Measurements from ENCODE around the gene ZBBX.
"Not testable (repeated sequence)": the region's sequence is repeated elsewhere in the genome, so short reads cannot be mapped to it uniquely, and the experiment has no call there.

ZBBX gene, protein sequence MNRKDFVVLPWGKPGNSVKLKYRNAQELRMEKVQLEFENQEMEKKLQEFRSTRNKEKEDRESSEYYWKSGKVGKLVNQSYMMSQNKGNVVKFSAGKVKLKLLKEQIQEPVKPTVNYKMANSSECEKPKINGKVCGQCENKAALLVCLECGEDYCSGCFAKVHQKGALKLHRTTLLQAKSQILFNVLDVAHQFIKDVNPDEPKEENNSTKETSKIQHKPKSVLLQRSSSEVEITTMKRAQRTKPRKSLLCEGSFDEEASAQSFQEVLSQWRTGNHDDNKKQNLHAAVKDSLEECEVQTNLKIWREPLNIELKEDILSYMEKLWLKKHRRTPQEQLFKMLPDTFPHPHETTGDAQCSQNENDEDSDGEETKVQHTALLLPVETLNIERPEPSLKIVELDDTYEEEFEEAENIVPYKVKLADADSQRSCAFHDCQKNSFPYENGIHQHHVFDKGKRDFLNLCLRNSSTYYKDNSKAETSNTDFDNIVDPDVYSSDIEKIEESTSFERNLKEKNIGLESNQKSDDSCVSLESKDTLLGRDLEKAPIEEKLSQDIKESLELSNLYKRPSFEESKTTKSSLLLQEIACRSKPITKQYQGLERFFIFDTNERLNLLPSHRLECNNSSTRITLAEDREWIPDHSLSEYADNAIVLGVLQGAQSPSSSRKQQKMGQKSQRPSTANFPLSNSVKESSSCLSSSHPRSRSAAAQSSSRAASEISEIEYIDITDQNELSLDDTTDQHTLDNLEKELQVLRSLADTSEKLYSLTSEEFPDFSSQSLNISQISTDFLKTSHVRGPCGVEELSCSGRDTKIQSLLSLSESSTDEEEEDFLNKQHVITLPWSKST

DNA sequence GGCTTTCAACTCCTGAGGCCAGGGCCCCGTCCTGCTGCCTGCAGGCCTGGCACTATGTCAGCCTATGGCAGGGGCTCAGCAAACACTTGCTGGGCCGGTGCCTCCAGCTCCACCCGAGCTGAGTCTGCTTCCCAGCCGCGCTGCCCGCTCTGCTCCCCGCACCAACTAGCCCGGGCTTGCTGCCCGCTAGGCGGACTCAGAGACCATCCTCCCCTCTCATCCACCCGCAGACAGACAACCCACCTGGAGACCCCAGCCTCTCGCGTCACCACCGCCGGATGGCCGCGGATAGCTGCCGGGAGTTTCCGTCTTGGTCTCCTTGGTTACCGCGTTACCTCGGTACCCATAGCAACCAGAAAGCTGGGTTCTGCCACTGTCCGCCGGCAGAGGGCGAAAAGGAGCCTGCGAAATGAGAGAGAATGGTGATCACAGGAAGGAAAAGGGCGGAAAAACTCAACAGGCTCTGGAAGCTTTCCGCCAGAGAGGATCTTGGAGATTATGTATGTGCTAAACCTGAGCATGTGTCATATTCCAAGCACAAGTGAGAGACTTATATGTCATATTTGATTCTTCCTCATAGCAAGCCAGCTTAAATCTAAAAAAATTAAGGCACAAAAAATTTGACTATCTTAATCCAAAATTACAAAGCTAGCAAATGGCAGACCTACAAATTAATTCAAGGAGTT lies at the start of gene ZBBX:
ZBBX (minus strand) TSS at position 294 of the 686 bp plus-strand sequence. CDS start 7,396 bp downstream, outside the sequence.
- H3K27ac ChIP-seq = no peak within 1 kb of the TSS
- H3K4me2 ChIP-seq (ENCODE audit: low read length) = peak within 1 kb of the TSS; percentile 90
- H3K4me3 ChIP-seq (ENCODE audit: low read depth, low read length) = peak within 1 kb of the TSS; percentile 75
- H3K79me2 ChIP-seq = no peaks in the 10 kb centered on the region
- no peaks in the 10 kb centered on the region for H3K36me3 ChIP-seq (ENCODE audit: control insufficient read depth, insufficient read depth, low read length)
- H2AFZ ChIP-seq = peak within 1 kb of the TSS; percentile 74
- no peak within 1 kb of the TSS for H3K9ac ChIP-seq
- TF ChIP-seq, protein P1, sequence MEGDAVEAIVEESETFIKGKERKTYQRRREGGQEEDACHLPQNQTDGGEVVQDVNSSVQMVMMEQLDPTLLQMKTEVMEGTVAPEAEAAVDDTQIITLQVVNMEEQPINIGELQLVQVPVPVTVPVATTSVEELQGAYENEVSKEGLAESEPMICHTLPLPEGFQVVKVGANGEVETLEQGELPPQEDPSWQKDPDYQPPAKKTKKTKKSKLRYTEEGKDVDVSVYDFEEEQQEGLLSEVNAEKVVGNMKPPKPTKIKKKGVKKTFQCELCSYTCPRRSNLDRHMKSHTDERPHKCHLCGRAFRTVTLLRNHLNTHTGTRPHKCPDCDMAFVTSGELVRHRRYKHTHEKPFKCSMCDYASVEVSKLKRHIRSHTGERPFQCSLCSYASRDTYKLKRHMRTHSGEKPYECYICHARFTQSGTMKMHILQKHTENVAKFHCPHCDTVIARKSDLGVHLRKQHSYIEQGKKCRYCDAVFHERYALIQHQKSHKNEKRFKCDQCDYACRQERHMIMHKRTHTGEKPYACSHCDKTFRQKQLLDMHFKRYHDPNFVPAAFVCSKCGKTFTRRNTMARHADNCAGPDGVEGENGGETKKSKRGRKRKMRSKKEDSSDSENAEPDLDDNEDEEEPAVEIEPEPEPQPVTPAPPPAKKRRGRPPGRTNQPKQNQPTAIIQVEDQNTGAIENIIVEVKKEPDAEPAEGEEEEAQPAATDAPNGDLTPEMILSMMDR (IDR thresholded peaks at IDR 0.05) = peak; percentile 93
- no peaks in the 10 kb centered on the region for H3K27me3 ChIP-seq (ENCODE audit: control insufficient read depth, insufficient read depth, low read length)
- H3K9me3 ChIP-seq (ENCODE audit: control insufficient read depth, low read length) = no peaks in the 10 kb centered on the region
- no peaks in the 10 kb centered on the region for H3K4me1 ChIP-seq

DNA sequence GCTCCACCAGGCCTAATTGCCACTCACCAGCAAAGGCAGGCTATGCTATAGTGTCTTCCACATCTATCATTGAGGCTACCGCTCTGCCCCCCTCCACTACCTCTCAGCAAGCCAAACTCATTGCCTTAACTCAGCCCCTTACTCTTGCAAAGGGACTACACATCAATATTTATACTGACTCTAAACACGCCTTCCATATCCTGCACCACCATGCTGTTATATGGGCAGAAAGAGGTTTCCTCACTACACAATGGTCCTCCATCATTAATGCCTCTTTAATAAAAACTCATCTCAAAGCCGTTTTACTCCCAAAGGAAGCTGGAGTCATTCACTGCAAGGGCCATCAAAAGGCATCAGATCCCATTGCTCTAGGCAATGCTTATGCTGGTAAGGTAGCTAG lies 46.9 kb upstream of the ZBBX start:
- not testable (repeated sequence) for H3K9me3 ChIP-seq (ENCODE audit: control insufficient read depth, low read length); H3K79me2 ChIP-seq; H3K4me3 ChIP-seq (ENCODE audit: low read depth, low read length); H2AFZ ChIP-seq; H3K4me1 ChIP-seq; H3K9ac ChIP-seq; H3K4me2 ChIP-seq (ENCODE audit: low read length); H3K36me3 ChIP-seq (ENCODE audit: control insufficient read depth, insufficient read depth, low read length); H3K27me3 ChIP-seq (ENCODE audit: control insufficient read depth, insufficient read depth, low read length); H3K27ac ChIP-seq

DNA sequence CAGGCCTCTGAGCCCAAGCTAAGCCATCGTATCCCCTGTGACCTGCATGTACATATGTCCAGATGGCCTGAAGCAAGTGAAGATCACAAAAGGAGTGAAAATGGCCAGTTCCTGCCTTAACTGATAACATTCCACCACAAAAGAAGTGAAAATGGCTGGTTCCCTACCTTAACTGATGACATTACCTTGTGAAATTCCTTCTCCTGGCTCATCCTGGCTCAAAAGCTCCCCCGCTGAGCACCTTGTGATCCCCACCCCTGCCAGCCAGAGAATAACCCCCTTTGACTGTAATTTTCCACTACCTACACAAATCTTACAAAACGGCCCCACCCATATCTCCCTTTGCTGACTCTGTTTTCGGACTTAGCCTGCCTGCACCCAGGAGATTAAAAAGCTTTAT lies 42.3 kb upstream of the ZBBX start:
- H3K9me3 ChIP-seq (ENCODE audit: control insufficient read depth, low read length); H3K4me1 ChIP-seq; H3K4me3 ChIP-seq (ENCODE audit: low read depth, low read length); H3K4me2 ChIP-seq (ENCODE audit: low read length); H3K36me3 ChIP-seq (ENCODE audit: control insufficient read depth, insufficient read depth, low read length); H3K79me2 ChIP-seq; H2AFZ ChIP-seq; H3K27me3 ChIP-seq (ENCODE audit: control insufficient read depth, insufficient read depth, low read length); H3K27ac ChIP-seq; H3K9ac ChIP-seq: not testable (repeated sequence)

DNA sequence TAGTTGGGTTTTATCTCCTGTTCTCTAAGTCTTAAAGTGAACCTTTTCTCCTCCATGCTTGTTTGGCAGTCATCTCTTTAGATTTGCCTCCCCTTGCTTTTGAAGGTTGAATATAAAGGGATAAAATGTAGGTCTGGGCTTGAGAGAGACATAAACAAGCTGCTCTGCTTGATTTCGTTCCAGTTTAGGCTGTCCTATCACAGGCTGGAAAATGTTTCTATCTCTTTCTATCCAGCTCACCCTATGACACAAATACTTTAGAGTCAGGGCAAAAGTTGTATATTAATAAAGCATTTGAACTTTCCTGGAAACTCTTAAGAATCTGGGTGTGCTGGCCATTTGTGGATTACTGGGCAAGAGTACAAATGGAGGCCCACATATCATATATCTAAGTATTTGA lies 29.5 kb upstream of the ZBBX start:
- H3K36me3 ChIP-seq (ENCODE audit: control insufficient read depth, insufficient read depth, low read length) = no peaks in the 10 kb centered on the region
- no peak overlapping the region for H3K4me2 ChIP-seq (ENCODE audit: low read length)
- no peak overlapping the region for H3K27ac ChIP-seq
- no peak overlapping the region for H3K4me3 ChIP-seq (ENCODE audit: low read depth, low read length)
- no peaks in the 10 kb centered on the region for H3K9me3 ChIP-seq (ENCODE audit: control insufficient read depth, low read length)
- H2AFZ ChIP-seq = no peak overlapping the region
- TF ChIP-seq, protein P1 (IDR thresholded peaks at IDR 0.05) = no peak
- H3K9ac ChIP-seq = no peak overlapping the region
- H3K79me2 ChIP-seq = no peaks in the 10 kb centered on the region
- no peaks in the 10 kb centered on the region for H3K4me1 ChIP-seq
- H3K27me3 ChIP-seq (ENCODE audit: control insufficient read depth, insufficient read depth, low read length) = no peaks in the 10 kb centered on the region

DNA sequence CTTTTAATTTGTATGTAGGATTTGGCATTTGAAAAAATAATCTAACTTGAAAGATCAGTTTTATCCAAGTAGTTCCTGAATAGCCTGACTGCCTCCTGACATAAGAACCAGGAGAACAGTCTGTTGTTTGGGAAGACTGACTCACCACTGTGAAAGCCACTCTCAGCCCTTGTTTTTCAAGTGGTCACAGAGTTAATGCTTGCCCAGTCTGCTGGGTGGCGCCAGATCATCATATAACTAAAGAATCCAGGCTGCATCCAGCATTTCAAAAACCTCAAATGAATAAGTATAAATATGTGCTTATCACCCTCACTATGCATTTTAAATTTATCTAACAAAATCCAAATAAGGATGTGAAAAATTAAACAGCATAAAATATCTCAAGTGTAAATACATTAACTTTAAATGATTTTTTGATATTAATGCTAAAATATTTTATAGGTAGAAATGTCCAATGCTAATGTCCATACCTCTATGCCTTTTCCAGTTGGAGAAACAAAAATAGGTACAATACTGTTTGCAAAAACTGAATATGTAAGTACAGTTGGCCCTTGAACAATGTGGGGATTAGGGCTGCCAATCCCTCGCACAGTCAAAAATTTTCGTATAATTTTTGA lies 26.9 kb upstream of the ZBBX start:
- no peaks in the 10 kb centered on the region for H3K27me3 ChIP-seq (ENCODE audit: control insufficient read depth, insufficient read depth, low read length)
- H3K4me3 ChIP-seq (ENCODE audit: low read depth, low read length) = no peak overlapping the region

More for the DNA sequence above, 26.9 kb upstream of the ZBBX start:
- Histone ChIP-seq H3K79me2 (no peaks in the 10 kb centered on the region), H3K9ac (no peak overlapping the region), H2AFZ (no peak overlapping the region), H3K36me3 (ENCODE audit: control insufficient read depth, insufficient read depth, low read length) (no peaks in the 10 kb centered on the region), H3K4me1 (no peaks in the 10 kb centered on the region), H3K27ac (no peak overlapping the region), H3K4me2 (ENCODE audit: low read length) (no peak overlapping the region), H3K9me3 (ENCODE audit: control insufficient read depth, low read length) (no peaks in the 10 kb centered on the region)
- TF ChIP-seq, protein P1 (IDR thresholded peaks at IDR 0.05) = no peak
